Activated CD4-positive, alpha-beta T cell treated with anti-CD3 and anti-CD28 coated beads, Interleukin-2, amount 50 U/mL, for 4 hours (primary cell): ENCODE results near the gene RIMBP2.

Source experiments
- DNase-seq, 2 experiments: peaks; one replicate each; pipeline ENCODE4 v3.0.0-alpha.2; 2020

RIMBP2 gene

DNA sequence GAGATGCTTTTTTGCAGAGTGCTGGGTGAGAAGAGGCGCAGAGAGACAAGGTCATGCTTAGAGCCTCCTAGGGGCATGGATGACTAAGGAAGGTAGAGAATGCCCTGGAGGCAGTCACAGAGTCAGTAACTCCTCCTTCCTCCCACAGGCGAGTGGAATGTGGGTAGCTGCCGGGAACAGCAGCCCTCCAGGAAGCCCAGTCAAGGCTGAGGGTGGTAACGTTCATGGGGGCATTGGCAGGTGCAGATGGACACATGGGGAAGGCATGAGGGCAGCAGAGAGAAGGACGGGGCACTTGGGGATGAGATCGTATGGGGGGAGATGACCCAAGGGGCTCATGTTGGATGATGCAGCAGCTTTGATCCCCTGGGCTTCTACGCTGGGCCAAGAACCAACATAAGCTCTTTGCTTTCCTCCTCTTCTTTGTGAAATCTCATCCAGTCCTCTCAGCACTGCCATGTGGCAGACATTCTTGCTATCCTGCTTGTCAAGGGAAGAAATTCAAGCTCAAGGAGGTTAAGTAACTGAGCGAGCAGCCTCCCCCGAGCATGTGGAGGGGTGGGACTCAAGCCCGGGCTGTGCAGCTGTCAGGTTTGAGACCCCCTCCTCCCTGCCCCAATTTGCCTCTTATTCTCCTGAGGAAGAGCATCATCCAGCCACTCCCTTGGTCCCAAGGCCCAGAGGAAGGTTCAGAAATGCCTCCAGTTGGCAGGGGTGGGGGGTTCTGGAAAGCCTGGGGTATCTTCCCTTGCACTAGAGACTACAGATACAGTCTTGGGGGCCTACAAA is 190.5 kb downstream of the RIMBP2 start:
- DNase-seq: no peak

DNA sequence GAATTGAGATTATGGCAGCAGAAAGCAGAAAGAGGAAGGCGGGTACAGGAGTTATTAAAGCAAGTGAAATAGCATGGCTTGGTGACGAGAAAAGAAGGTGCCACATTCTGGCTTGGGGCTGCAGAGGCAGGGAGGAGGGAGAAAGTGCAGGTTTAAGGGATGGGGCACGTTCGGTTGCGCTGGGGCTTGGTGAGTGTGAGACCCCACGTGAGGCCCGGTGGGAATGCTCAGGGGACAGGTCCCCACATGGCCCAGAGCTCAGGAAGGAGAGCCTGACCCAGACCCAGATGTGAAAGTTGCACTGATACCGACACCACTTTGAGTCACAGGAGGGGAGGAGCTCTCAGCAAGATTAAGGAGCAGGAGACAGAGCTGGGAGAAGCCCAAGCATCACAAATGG is 191.3 kb downstream of the RIMBP2 start:
- no peak for DNase-seq

DNA sequence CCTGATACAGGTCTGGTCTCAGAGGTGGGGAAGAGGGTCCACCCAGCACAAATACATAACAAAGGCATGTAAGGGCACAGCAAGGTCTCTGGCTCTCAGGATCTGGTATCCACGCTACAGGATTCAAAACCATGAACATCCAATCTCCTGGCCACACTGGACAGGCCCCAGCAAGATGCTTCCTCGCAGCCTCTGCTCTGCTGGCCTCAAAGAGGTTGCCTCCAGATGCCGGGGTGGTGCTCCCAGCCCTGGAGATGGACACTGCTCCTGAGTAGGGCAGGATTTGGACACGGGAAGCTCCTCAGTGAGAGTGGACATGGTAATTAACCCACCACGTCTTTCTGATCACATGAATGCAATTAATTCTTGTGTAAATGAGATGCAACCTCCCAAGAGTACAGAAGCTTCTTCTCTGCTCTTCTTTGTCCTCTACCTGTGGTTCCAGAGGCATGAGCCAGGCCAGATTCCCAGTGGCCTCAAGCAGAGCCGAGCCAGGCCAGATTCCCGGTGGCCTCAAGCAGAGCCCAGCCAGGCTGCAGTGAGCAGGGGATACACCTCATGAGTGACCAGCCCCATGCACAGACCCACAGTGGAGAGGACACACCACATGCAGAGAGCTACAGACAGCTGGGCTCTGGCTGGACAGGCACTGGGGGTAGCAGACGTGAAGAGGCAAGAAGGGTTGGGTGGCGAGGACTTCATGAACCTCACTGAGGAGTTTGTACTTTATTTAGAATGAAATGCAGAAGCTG is 192.1 kb downstream of the RIMBP2 start:
- no peak for DNase-seq

DNA sequence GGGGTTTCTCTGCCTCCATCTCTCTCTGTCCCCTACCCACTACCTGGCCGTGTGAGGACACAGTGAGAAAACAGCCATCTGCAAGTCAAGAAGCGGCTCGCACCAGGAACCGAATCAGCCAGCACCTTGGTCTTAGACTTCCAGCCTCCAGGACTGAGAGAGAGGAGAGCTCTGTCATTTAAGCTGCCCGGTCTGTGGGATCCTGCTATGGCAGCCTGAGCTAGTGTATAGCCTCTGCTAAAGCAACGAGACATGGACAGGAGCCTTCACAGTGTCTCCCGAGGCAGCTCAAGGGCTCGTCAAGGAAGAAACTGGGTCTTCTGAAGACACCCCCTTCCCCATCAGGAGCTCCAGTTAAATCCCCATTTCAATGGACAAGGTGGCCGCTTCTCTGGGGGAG is 192.9 kb downstream of the RIMBP2 start:
- DNase-seq: no peak

GRCh38 chr12:130522244-130522834 is 193.8 kb downstream of the RIMBP2 start:
- no peak for DNase-seq

DNA sequence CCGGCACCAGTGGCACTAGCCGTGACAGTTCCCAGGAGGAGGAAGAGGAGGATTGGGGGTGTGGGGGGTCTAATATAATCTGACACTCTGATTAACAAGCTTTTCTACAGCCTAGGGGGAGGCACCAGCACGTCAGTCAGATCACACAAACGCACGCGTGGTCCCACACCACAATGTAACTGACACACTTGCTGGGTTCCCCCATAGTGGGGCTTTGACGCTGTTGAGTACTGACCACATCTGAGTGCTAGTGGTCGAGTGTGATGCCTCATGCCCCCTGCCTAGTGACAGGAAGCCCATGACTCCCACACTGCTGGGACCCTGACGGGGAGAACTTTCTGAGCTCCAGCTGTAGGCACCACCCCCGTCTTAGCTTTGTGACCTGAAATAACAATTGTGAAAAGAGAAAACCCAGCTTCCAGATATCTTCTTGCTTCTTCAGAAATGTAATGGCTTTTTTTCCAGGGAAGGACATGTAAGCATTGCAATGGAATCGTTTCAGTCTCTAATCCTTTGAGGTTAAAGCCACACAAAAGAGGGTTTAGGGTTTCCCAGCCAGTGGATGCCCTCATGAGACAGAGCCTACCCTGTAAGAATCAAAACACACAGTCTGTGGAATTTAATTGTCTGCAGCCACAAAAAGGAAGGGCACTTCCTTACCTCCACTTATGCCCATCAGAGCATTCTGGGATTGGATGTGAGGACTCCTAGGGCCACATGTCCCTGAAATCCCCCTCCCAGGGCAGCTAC is 194.5 kb downstream of the RIMBP2 start:
- no peak for DNase-seq

DNA sequence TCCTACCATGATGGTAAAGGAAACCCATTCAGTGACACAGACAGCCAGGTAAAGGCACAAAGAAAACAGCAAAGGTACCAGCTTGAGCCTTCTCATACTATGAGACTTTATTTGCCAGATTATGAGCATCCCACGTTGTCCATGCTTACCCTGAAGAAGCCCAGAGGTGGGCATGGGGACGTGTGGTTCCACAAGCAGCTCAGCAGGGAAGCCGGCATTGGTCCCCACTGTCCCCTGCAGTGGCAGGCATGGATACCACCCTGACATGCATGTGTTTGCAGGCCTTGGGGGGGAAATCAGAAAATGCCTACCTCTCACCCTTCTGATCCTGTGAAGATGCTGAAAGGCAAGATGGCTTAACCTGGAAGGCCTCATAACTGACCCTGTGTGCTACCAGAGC is 195.3 kb downstream of the RIMBP2 start:
- DNase-seq: no peak

GRCh38 chr12:130517588-130517987 is 198.5 kb downstream of the RIMBP2 start:
- no peak for DNase-seq

DNA sequence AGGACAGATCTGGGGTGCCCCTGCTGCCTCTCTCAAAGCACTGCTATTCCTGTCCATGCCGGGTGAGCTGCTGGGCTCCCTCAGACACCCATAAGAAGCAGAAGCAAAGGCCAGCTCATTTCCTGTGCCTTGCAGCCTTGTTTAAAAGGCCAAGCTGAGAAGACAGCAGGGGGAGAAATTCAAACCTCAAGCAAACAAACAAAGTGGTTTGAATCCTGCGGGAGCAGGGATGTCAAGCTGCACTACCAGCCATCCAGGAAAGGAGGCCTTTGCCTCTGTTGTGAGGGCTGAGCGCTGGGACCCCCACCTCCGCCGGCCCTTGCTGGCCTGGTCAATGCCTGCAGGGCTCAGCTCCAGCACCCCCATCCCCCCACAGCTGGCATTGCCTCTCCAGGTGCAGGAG is 201.9 kb downstream of the RIMBP2 start:
- DNase-seq: no peak

DNA sequence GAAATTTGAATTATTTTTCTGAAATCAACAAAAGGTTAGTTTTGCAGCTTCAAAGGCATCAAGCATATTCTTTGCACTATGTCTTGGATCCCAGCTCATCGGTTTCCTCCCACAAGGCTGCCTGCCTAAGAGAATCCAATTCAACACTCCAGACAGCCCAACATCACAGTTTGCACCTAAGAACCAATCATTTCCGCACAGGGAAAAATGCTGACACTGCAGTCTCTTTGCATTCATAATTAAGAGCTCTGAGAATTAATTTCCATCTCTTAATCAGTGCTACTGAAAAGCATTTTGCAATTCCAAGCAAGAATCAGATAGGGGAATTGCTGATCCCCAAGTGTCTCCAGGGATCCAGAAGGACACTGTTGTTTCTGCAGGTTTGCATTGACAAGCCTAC is 202.5 kb downstream of the RIMBP2 start:
- no peak for DNase-seq

DNA sequence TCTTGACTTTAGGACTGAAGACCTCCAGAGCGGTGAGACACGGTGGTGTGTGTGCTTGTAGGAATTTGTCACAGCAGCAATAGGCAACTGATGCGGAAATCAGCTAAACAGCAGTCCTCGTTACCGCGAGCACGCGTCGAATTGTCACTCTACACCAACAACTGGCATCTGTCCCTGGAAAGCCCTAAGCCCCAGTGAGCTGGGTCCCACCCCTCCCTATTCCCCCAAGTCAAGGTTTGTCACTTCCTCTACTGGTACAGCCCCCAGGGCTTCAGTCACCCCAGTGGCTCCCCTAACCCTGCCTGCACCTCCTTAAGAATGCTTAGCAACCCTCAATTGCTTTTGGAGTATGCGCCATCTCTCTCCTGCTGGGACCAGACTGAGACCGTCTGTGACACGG is 204.8 kb downstream of the RIMBP2 start:
- no peak for DNase-seq

GRCh38 chr12:130509454-130509853 is 206.6 kb downstream of the RIMBP2 start:
- no peak for DNase-seq

DNA sequence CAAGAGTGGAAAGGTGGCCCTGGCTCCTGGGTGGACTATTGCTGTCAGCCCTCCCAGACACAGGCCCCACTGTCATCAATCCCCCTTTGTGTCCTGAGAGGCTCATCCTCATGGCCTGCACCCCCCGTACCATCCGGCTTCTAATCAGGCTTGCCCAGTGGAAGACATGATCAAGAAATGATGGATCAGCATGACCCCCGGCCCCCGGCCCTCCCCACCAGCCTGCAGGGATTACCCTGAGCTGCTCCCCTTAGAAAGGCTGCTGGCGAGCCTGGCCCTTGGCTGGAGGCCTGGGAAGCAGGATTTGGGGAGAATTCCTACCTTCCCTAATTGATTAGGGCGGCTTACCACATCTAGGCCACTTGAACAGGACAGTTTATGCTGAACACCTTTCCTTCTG is 207.3 kb downstream of the RIMBP2 start:
- DNase-seq: no peak

GRCh38 chr12:130508318-130508717 is 207.8 kb downstream of the RIMBP2 start:
- DNase-seq: no peak

DNA sequence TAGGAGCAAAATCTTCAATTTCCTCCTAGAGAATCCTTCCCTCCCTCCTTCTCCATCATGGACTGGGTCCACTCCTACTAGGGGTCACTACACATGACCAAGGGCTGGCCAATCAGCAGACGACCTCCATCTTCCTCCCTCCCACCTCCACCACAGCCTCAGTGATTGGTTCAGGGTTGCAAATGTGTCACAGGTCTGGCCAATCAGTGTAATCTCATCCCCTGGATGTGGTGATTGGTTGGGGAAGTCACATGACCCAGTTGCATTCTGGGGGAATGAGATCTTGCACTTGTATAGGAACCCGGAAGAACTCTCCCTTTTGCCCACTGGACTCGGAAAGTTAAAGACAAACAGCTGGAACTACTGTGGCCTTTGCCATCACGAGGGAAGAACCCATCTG is 209.3 kb downstream of the RIMBP2 start:
- DNase-seq: no peak

- no peak for DNase-seq
Observed at GRCh38 chr12:130504840-130505175, 211.3 kb downstream of the RIMBP2 start.

DNA sequence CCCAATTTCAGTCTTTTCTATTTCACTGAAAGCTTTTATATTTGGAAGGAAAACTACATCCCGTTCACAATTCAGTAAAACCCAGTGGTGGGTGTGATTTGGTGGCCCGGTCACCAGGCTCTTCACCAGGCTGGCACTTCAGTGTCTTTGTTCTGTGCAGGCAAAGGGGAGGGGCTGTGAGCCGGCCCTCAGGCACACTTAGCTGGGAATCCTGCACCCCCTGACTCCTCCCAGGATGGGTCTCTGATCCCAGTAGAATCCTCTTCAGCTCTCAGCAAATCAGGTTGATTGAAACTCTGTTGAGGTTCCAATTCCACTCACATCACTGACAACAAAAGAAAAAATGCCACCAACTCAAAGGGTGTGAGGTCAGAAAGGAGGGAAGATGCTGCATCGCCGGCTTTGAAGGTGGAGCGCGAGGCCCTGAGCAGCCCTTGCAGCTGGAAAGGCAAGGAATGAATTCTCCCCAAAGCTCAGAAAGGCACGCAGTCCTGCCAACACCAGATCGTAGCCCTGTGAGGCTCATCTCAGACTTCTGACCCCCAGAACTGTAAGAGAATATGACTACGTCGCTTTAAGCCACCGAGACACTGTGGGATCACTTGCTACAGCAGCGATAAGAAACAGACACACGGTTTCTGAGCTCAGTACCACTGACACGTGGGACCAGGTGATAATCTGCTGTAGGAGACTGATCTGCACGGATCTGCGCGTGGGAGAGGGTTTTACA is 211.8 kb downstream of the RIMBP2 start:
- DNase-seq: no peak

- DNase-seq: no peak
Observed at GRCh38 chr12:130501821-130502220, 214.3 kb downstream of the RIMBP2 start.

GRCh38 chr12:130500835-130501330 is 215.2 kb downstream of the RIMBP2 start:
- no peak for DNase-seq

- no peak for DNase-seq
Observed at GRCh38 chr12:130499474-130499873, 216.6 kb downstream of the RIMBP2 start.

DNA sequence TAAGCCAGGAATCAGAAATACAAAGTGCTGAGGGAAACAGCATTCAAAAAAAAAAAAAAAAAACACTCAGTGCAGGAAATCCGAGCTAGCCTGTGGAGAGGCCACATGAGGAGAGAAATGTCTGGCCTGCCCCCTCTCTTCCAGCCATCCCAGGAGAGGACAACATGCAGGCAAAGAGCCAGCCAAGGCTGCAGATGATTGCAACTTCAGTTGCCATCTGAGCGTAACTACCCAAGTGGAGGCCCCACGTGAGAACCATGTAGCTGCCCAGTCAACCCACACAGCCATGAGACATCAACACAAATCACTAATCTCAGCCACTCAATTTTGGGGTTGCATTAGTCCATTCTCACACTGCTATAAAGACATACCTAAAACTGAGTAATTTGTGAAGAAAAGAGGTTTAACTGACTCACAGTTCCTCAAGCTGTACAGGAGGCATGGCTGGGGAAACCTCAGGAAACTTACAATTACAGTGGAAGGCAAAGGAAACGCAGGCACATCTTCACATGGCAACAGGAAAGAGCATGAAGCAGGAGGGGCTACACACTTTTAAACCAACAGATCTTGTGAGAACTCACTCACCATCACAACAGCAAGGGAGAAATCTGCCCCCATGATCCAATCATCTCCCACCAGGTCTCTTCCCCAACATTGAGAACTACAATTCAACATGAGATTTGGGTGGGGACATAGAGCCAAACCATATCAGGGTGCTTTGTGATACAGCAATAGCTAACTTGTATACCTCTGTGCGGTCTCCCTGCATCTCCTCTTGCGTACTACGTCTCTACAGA is 217.3 kb downstream of the RIMBP2 start:
- DNase-seq: no peak

DNA sequence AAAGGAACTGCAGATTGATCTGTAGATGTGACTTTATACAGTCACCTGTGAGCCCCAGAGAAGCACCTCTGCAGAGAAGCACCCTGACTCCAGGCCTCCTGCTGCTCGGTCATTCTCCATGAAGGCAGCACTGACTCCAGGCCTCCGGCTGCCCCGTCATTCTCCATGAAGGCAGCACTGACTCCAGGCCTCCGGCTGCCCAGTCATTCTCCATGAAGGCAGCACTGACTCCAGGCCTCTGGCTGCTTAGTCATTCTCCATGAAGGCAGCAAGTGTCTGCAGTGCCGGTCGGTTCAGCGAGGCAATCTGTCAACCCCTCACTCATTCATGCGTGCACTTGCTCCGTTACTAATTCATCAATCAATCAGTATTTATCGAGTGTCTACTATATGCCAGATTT is 218.1 kb downstream of the RIMBP2 start:
- DNase-seq: no peak
